Measurements from ENCODE around the gene GANAB. TPM values are rescaled to one million over a fixed set of nuclear protein-coding genes. Genes with fewer than 3 reads are reported as not detected.

Gene GANAB
- total RNA-seq, 1 donor = 203 TPM

GRCh38 chr11:62580959-62581715 is 65.3 kb downstream of the GANAB start:
- no peak overlapping the region for H3K4me3 ChIP-seq (ENCODE audit: low read depth, low read length)
- no peak for TF ChIP-seq CTCF (IDR thresholded peaks at IDR 0.05; ENCODE audit: insufficient read depth, low read length)
- no peak for DNase-seq (ENCODE audit: low read depth)

GRCh38 chr11:62579252-62579651 is 67.2 kb downstream of the GANAB start:
- DNase-seq (ENCODE audit: low read depth) = no peak

GRCh38 chr11:62578541-62578940 is 67.9 kb downstream of the GANAB start:
- no peak for TF ChIP-seq CTCF (IDR thresholded peaks at IDR 0.05; ENCODE audit: insufficient read depth, low read length)
- H3K4me3 ChIP-seq (ENCODE audit: low read depth, low read length) = no peak overlapping the region
- DNase-seq (ENCODE audit: low read depth) = no peak

More at GRCh38 chr11:62579252-62579651, 67.2 kb downstream of the GANAB start:
- H3K4me3 ChIP-seq (ENCODE audit: low read depth, low read length) = no peak overlapping the region
- no peak for TF ChIP-seq CTCF (IDR thresholded peaks at IDR 0.05; ENCODE audit: insufficient read depth, low read length)

- DNase-seq (ENCODE audit: low read depth) = no peak
Observed at GRCh38 chr11:62577046-62577714, 69.2 kb downstream of the GANAB start.

GRCh38 chr11:62575837-62576236 is 70.6 kb downstream of the GANAB start:
- no peak for TF ChIP-seq CTCF (IDR thresholded peaks at IDR 0.05; ENCODE audit: insufficient read depth, low read length)
- no peak for DNase-seq (ENCODE audit: low read depth)
- peak overlapping the region; percentile 84 for H3K4me3 ChIP-seq (ENCODE audit: low read depth, low read length)

More at GRCh38 chr11:62577046-62577714, 69.2 kb downstream of the GANAB start:
- TF ChIP-seq CTCF (IDR thresholded peaks at IDR 0.05; ENCODE audit: insufficient read depth, low read length) = no peak
- H3K4me3 ChIP-seq (ENCODE audit: low read depth, low read length) = no peak overlapping the region

GRCh38 chr11:62575156-62575555 is 71.3 kb downstream of the GANAB start:
- no peak for TF ChIP-seq CTCF (IDR thresholded peaks at IDR 0.05; ENCODE audit: insufficient read depth, low read length)
- DNase-seq (ENCODE audit: low read depth) = no peak

More at GRCh38 chr11:62575156-62575555, 71.3 kb downstream of the GANAB start:
- H3K4me3 ChIP-seq (ENCODE audit: low read depth, low read length) = peak overlapping the region; percentile 84

Small RNAs within 50 kb of the gene (small RNA-seq; reads per million reads assigned to genes)
- not detected for gene AP001458.1
- gene SNORA57 = not detected

Other genes starting within 250 kb of the GANAB start
- gene SCGB1A1, start 227.6 kb downstream of the GANAB start, total RNA-seq (ENCODE audit: low replicate concordance) = not detected in 2 replicates
- 737 and 1,851 TPM in 2 replicates for gene AHNAK, start 99.8 kb downstream of the GANAB start, total RNA-seq (ENCODE audit: low replicate concordance)
- gene EEF1G, start 72.7 kb downstream of the GANAB start, total RNA-seq (ENCODE audit: low replicate concordance) = 1,443 and 1,493 TPM in 2 replicates
- 4.5 and 9.4 TPM in 2 replicates for gene TUT1, start 55.1 kb downstream of the GANAB start, total RNA-seq (ENCODE audit: low replicate concordance)
- 46.2 and 110 TPM in 2 replicates for gene MTA2, start 44.7 kb downstream of the GANAB start, total RNA-seq (ENCODE audit: low replicate concordance)
- gene EML3, start 33.8 kb downstream of the GANAB start, total RNA-seq (ENCODE audit: low replicate concordance) = 22.3 and 61.7 TPM in 2 replicates
- gene ROM1, start 33.4 kb downstream of the GANAB start, total RNA-seq (ENCODE audit: low replicate concordance) = 4.6 and 26.4 TPM in 2 replicates
- gene B3GAT3, start 24.6 kb downstream of the GANAB start, total RNA-seq (ENCODE audit: low replicate concordance) = 14.1 and 18.7 TPM in 2 replicates
- 20.9 and 21.8 TPM in 2 replicates for gene INTS5, start 6.7 kb upstream of the GANAB start, total RNA-seq (ENCODE audit: low replicate concordance)
- gene C11orf98, start 18.6 kb upstream of the GANAB start, total RNA-seq (ENCODE audit: low replicate concordance) = 14.2 and 48.2 TPM in 2 replicates
- gene CSKMT, start 18.7 kb upstream of the GANAB start, total RNA-seq (ENCODE audit: low replicate concordance) = 9.8 and 10.8 TPM in 2 replicates
- gene UQCC3, start 25.1 kb upstream of the GANAB start, total RNA-seq (ENCODE audit: low replicate concordance) = 6.8 and 31.3 TPM in 2 replicates
- gene LBHD1, start 25.7 kb upstream of the GANAB start, total RNA-seq (ENCODE audit: low replicate concordance) = 4.2 and 4.5 TPM in 2 replicates
- 70.7 and 840 TPM in 2 replicates for gene UBXN1, start 32.5 kb upstream of the GANAB start, total RNA-seq (ENCODE audit: low replicate concordance)
- gene LRRN4CL, start 42.9 kb upstream of the GANAB start, total RNA-seq (ENCODE audit: low replicate concordance) = 39.0 and 62.0 TPM in 2 replicates
- 34.4 and 43.5 TPM in 2 replicates for gene BSCL2, start 60.8 kb upstream of the GANAB start, total RNA-seq (ENCODE audit: low replicate concordance)
- gene GNG3, start 61.1 kb upstream of the GANAB start, total RNA-seq (ENCODE audit: low replicate concordance) = not detected in 2 replicates
- 10.4 and 16.7 TPM in 2 replicates for gene HNRNPUL2, start 80.8 kb upstream of the GANAB start, total RNA-seq (ENCODE audit: low replicate concordance)
- 20.3 and 40.1 TPM in 2 replicates for gene TTC9C, start 81.9 kb upstream of the GANAB start, total RNA-seq (ENCODE audit: low replicate concordance)
- 4.2 and 13.4 TPM in 2 replicates for gene ZBTB3, start 107.5 kb upstream of the GANAB start, total RNA-seq (ENCODE audit: low replicate concordance)
- 17.0 and 76.5 TPM in 2 replicates for gene POLR2G, start 115.0 kb upstream of the GANAB start, total RNA-seq (ENCODE audit: low replicate concordance)
- 15.6 and 42.9 TPM in 2 replicates for gene TAF6L, start 124.8 kb upstream of the GANAB start, total RNA-seq (ENCODE audit: low replicate concordance)
- gene TMEM179B, start 140.8 kb upstream of the GANAB start, total RNA-seq (ENCODE audit: low replicate concordance) = 39.4 and 54.7 TPM in 2 replicates
- gene TMEM223, start 145.4 kb upstream of the GANAB start, total RNA-seq (ENCODE audit: low replicate concordance) = 4.5 and 14.7 TPM in 2 replicates
- 27.8 and 77.6 TPM in 2 replicates for gene NXF1, start 158.8 kb upstream of the GANAB start, total RNA-seq (ENCODE audit: low replicate concordance)
- gene STX5, start 185.4 kb upstream of the GANAB start, total RNA-seq (ENCODE audit: low replicate concordance) = 20.4 and 42.8 TPM in 2 replicates
- gene TEX54, start 186.2 kb upstream of the GANAB start, total RNA-seq (ENCODE audit: low replicate concordance) = 0.54 TPM in 1 of 2 replicates, not detected in the other
- gene WDR74, start 193.0 kb upstream of the GANAB start, total RNA-seq (ENCODE audit: low replicate concordance) = 29.5 and 29.8 TPM in 2 replicates
- 174 and 179 TPM in 2 replicates for gene SLC3A2, start 234.3 kb upstream of the GANAB start, total RNA-seq (ENCODE audit: low replicate concordance)